OCI-LY7 (cell line): ENCODE measurements around the gene GOLGA5.
"Not testable (repeated sequence)": the region's sequence is repeated elsewhere in the genome, so short reads cannot be mapped to it uniquely, and the experiment has no call there.

Source experiments
- EZH2phosphoT487 ChIP-seq: fragments of 200-600 bp; sonication (generic); IDR thresholded peaks from 2 replicates; pipeline ENCODE4 v1.6.1; 2018; ENCODE audit warnings: low read depth, borderline replicate concordance, mild to moderate bottlenecking, mixed run types, antibody characterized with exemption, low read length, moderate library complexity, mixed read lengths
- TF ChIP-seq, protein P1 (sequence below): fragments of 200-600 bp; sonication (generic); conservative IDR thresholded peaks from 2 replicates; pipeline ENCODE4 v1.5.1; 2014; ENCODE audit warnings: mild to moderate bottlenecking, antibody characterized with exemption, low read length, moderate library complexity, mixed read lengths

- TF ChIP-seq, protein P1, sequence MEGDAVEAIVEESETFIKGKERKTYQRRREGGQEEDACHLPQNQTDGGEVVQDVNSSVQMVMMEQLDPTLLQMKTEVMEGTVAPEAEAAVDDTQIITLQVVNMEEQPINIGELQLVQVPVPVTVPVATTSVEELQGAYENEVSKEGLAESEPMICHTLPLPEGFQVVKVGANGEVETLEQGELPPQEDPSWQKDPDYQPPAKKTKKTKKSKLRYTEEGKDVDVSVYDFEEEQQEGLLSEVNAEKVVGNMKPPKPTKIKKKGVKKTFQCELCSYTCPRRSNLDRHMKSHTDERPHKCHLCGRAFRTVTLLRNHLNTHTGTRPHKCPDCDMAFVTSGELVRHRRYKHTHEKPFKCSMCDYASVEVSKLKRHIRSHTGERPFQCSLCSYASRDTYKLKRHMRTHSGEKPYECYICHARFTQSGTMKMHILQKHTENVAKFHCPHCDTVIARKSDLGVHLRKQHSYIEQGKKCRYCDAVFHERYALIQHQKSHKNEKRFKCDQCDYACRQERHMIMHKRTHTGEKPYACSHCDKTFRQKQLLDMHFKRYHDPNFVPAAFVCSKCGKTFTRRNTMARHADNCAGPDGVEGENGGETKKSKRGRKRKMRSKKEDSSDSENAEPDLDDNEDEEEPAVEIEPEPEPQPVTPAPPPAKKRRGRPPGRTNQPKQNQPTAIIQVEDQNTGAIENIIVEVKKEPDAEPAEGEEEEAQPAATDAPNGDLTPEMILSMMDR, result not testable (repeated sequence)
- TF ChIP-seq EZH2phosphoT487, result not testable (repeated sequence)
Observed at GRCh38 chr14:92820536-92820840, 26.4 kb downstream of the GOLGA5 start.
